Vagina (tissue), 2 donors: Measurements from ENCODE around the gene FGFRL1. TPM values are rescaled to one million over a fixed set of nuclear protein-coding genes. Genes with fewer than 3 reads are reported as not detected.

Source experiments
- DNase-seq, 2 donors: peaks; one replicate each; pipeline ENCODE4 v3.0.0-alpha.2; 2017; ENCODE audit errors: extremely low spot score in 2 of 2
- H3K27ac ChIP-seq: fragments of 200-600 bp; sonication (generic); one replicate; pipeline ENCODE4 v1.5.1; 2019
- H3K27me3 ChIP-seq: fragments of 200-600 bp; sonication (generic); one replicate; pipeline ENCODE4 v1.5.1; 2019
- H3K36me3 ChIP-seq, 2 donors: fragments of 200-600 bp; sonication (generic); one replicate each; pipeline ENCODE4 v1.5.1; 2017 to 2019
- H3K4me1 ChIP-seq: fragments of 200-600 bp; sonication (generic); one replicate; pipeline ENCODE4 v1.5.1; 2019
- H3K4me3 ChIP-seq, 2 donors: fragments of 200-600 bp; sonication (generic); 1 replicate in 1 of 2; 2 replicates in 1 of 2; pipeline ENCODE4 v1.5.1; 2016 to 2019
- H3K9me3 ChIP-seq: fragments of 200-600 bp; sonication (generic); one replicate; pipeline ENCODE4 v1.5.1; 2019
- CTCF ChIP-seq, 3 experiments: fragments of 450-650 bp in 2 of 3; fragments of 200-600 bp in 1 of 3; sonication (generic) in 1 of 3; IDR thresholded peaks; one replicate each; pipeline ENCODE4 v1.5.1; 2017 to 2019; ENCODE audit warnings: antibody characterized with exemption in 3 of 3, mild to moderate bottlenecking in 2 of 3, moderate library complexity in 2 of 3
- POLR2A ChIP-seq, 2 donors: fragments of 450-650 bp; IDR thresholded peaks; one replicate each; pipeline ENCODE4 v1.6.1; 2017; ENCODE audit warnings: antibody characterized with exemption in 2 of 2, mild to moderate bottlenecking in 2 of 2, moderate library complexity in 2 of 2
- POLR2AphosphoS5 ChIP-seq, 2 donors: sonication (generic); formaldehyde crosslinking; IDR thresholded peaks; one replicate each; pipeline ENCODE4 v1.9.0; 2017; ENCODE audit warnings: antibody characterized with exemption in 2 of 2, mild to moderate bottlenecking in 2 of 2, low read depth in 1 of 2; ENCODE audit not compliant: insufficient read depth in 1 of 2
- intact Hi-C: fragments of 100-400 bp; cut with DNase I; formaldehyde crosslinking; loops from one replicate; pipeline ENCODE4 v1.15.1; 2023
- total RNA-seq: library from RNA; depleted of rRNA; stranded (reverse); fragments of >200 nt; gene quantifications from one replicate; pipeline ENCODE4 v1.2.3, GENCODE V29; 2016

Gene FGFRL1
- total RNA-seq, 1 donor from 2014 or later, result 20.9 TPM

DNA sequence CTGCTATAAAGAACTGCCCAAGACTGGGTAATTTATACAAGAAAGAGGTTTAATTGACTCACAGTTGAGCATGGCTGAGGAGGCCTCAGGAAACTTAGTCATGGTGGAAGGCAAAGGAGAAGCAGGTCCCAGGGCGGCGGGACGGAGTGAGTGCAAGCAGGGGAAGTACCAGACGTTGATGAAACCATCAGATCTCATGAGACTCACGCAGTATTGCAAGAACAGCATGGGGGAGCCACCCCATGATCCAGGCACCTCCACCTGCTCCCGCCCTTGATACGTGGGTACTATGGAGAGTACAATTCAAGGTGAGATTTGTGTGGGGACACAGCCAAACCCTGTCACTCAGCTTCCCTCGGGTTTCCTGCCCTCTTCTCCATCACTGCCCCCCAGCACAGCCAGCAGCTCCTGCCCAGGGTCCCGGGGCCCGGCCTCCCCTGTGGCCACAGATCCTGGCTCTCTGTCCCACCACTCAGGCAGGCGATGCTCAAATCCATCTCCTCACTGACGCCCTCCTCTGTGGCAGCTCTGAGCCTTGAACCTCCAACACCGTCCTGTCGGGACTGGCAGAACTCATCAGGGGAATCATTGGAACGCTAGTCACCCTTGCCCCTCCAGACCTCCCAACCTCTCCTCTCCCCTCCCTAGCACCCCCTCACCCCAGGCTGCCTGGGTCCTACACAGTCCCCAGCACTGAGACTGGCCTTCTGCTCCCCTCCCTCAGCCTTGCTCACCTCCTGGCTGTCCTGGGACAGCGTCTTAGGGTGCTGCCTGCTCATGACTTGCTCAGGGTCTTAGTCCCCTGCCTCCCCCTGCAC is 37.6 kb downstream of the FGFRL1 start:
- no peaks in the 10 kb centered on the region for H3K27me3 ChIP-seq
- no peaks in the 10 kb centered on the region for H3K9me3 ChIP-seq
- H3K36me3 ChIP-seq, result no peaks in the 10 kb centered on the region
- no peak overlapping the region for H3K4me3 ChIP-seq
- DNase-seq, result no peak
- H3K27ac ChIP-seq, result no peak overlapping the region
- TF ChIP-seq POLR2AphosphoS5 (IDR thresholded peaks at IDR 0.05; ENCODE audit: insufficient read depth in 1 of 2, low read depth in 1 of 2), result no peak
- no peak for TF ChIP-seq CTCF (IDR thresholded peaks at IDR 0.05)
- no peak for TF ChIP-seq POLR2A (IDR thresholded peaks at IDR 0.05)
- peaks cover 21% of the 10 kb centered on the region for H3K4me1 ChIP-seq
- intact Hi-C loops, result no loop called here

DNA sequence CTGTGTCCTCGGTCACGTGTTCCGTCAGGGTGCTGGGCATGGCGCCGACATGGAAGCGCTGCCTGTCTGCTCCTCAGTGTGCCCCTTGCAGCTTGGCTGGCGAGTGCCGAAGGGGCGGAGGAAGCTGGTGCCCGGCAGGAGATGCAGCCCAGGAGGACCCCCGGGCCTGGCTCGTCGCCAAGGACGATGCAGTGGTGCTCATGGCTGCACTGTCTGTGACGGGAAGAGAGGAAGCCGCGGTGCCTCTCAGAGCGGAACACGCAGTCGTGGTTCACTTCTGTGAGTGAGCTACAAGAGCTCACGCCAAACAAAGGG is 38.1 kb downstream of the FGFRL1 start:
- Histone ChIP-seq H3K27ac (no peak overlapping the region), H3K4me3 (no peak overlapping the region), H3K9me3 (no peaks in the 10 kb centered on the region), H3K4me1 (peaks cover 16% of the 10 kb centered on the region), H3K27me3 (no peaks in the 10 kb centered on the region), H3K36me3 (no peaks in the 10 kb centered on the region)
- intact Hi-C loops, result no loop called here
- DNase-seq, result no peak
- TF ChIP-seq CTCF (IDR thresholded peaks at IDR 0.05), result no peak
- no peak for TF ChIP-seq POLR2A (IDR thresholded peaks at IDR 0.05)
- no peak for TF ChIP-seq POLR2AphosphoS5 (IDR thresholded peaks at IDR 0.05; ENCODE audit: insufficient read depth in 1 of 2, low read depth in 1 of 2)

DNA sequence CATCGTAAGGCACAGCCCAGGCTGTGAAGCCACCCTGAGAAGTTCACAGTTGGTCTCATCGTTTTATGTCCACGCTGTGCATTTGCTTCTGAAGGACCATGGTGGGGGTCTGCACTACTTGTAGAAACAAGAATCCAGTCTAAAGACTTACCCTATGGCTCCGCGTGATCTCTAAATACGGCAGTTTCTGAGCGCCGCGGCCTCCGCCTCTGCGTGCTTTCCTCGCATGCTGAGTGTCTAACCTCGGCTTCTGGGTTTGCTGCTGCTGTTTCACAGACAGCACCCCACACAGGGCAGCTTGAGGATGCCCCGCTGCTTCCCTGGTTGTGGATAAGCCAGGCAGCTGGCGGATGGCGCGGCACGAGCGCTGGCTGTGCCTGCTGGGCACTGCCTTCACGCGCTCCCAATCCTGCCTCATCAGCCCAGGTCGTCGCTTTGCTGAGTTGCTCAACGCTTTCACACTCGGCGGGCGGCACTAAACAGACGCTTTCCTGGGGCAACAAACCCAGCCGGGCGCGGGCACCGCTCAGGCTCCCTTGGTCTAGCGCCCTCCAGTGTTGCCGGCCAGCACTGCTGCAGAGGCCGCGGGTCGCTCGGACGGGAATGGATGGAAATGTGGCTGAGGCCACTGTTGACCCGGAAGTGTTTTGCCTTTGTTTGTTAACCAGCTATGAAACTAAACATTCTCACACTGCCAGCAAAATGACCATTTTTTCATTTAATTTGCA is 39.2 kb downstream of the FGFRL1 start:
- Histone ChIP-seq H3K4me3 (no peak overlapping the region), H3K27ac (no peak overlapping the region), H3K27me3 (no peaks in the 10 kb centered on the region), H3K9me3 (no peaks in the 10 kb centered on the region), H3K4me1 (peaks cover 15% of the 10 kb centered on the region), H3K36me3 (no peaks in the 10 kb centered on the region)
- intact Hi-C loops, result no loop called here
- DNase-seq, result no peak
- TF ChIP-seq CTCF (IDR thresholded peaks at IDR 0.05) (no peak), POLR2AphosphoS5 (IDR thresholded peaks at IDR 0.05; ENCODE audit: insufficient read depth in 1 of 2, low read depth in 1 of 2) (no peak), POLR2A (IDR thresholded peaks at IDR 0.05) (no peak)

- no peaks in the 10 kb centered on the region for H3K36me3 ChIP-seq
- no peak for DNase-seq
- no peak for TF ChIP-seq POLR2AphosphoS5 (IDR thresholded peaks at IDR 0.05; ENCODE audit: insufficient read depth in 1 of 2, low read depth in 1 of 2)
- peaks cover 15% of the 10 kb centered on the region for H3K4me1 ChIP-seq
- no peaks in the 10 kb centered on the region for H3K27me3 ChIP-seq
- intact Hi-C loops, result no loop called here
- no peak overlapping the region for H3K27ac ChIP-seq
- H3K4me3 ChIP-seq, result no peak overlapping the region
- H3K9me3 ChIP-seq, result no peaks in the 10 kb centered on the region
These were observed 40.0 kb downstream of the FGFRL1 start for GRCh38 chr4:1051472-1051871.

- Histone ChIP-seq H3K9me3 (no peaks in the 10 kb centered on the region), H3K4me3 (no peak overlapping the region), H3K27me3 (no peaks in the 10 kb centered on the region), H3K27ac (no peak overlapping the region), H3K36me3 (no peaks in the 10 kb centered on the region), H3K4me1 (peaks cover 11% of the 10 kb centered on the region)
- no peak for TF ChIP-seq POLR2AphosphoS5 (IDR thresholded peaks at IDR 0.05; ENCODE audit: insufficient read depth in 1 of 2, low read depth in 1 of 2)
- no peak for TF ChIP-seq POLR2A (IDR thresholded peaks at IDR 0.05)
- TF ChIP-seq CTCF (IDR thresholded peaks at IDR 0.05), result no peak
- intact Hi-C loops, result no loop called here
- no peak for DNase-seq
These were observed 40.8 kb downstream of the FGFRL1 start for GRCh38 chr4:1052231-1052671.
